ENCODE data around the gene SPINK13.
A peak's percentile ranks its signal among the peaks of the same experiment; 100 is the strongest.
"Not testable (repeated sequence)": the region's sequence is repeated elsewhere in the genome, so short reads cannot be mapped to it uniquely, and the experiment has no call there.

SPINK13 gene, protein sequence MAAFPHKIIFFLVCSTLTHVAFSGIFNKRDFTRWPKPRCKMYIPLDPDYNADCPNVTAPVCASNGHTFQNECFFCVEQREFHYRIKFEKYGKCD

DNA sequence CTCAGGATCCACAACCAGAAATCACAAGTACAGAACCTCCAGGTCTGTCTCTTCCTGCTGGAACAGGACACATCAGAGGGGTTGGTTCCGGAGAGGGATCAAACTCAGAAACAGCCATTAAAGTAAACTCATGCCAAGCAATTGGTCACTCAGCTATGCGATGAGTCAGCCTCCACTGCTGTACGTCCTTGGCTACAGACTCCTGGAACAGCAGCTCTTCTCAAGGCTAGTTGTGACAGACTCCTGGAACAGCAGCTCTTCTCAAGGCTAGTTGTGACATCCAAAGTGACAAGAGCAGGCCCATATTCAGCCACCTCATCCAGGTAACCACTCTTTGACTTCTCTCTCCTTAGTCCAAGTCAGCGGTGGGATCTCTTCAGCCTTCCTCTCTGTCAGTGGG, at the start of gene SPINK13:
TSS of gene SPINK13 (plus strand) at position 229 of the 400 bp plus-strand sequence. CDS start 1,279 bp downstream, outside the sequence.
- DNase-seq, result no peak

DNA sequence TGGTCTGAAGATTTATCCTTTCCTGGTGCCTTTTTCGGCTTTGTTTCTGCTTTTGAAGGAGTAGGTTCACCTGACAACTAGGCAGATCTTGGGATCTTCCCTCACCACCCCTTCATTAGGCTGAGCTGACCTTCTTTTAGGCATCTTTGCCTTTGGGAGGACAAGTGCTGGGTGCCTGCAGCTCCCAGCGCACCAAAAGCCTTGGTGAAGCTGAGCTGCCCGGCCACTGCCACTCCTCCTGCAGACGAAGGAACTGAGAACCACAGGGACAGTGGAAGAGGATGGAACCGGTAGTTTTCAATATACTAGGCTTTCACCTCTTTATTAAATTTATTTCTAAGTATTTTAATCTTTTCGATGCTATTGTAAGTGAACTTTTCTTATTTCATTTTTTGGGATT, 47.1 kb upstream of the SPINK13 start:
- no peak for DNase-seq

DNA sequence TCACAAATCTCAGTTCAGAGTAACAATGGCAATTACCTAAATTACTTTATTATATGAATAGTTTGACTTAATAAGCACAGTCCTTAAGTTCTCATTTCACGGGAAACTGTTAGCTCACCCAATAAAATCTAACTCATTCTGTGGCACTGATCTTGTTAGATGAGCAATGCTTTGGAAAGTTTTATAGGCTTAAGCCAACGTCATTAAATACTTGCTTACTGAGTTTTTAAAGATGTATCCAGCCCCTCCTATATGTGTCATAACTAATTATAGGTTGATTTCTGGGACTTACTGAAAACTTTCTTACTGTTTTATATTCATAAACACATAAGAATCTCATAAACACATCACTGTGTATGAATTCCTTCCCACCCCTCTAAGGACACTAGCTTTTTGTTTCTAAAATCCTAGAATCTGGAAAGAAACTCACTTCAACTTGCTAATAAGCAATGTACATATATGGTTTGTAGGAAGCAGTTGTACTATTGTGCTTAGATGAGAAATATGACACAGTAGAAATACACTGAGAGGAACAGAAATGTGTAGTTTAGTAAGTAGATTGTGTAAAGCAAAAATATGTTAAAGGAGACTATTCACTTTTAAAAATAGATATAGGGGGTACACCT, 44.4 kb upstream of the SPINK13 start:
- no peak for DNase-seq

DNA sequence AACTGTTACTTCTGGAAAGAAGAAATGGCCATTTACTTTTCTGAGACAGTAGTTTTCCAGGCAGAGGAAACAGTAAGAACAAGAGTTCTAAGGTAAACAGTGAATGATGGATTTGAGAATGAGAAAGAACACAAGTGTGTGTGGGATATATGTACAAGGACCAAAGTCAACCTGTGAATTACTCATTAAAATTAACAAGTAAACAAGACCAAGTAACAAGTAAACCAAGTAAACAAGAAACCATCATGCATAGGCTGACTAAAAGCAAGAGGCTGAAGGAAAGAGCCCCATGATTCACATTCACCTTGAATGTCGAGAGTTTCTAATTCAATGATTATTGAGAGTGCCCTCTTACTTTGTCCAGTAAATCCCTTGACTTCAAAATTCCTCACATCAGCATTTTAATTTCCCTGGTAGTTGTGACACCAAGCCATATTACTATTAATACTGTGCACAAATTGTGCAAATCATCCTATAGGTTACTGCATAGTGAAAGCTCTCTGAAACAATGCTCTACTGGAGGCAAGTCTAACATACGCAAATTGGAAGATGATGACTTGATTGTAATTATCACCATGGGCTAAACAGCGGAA, 40.1 kb upstream of the SPINK13 start:
- no peak for DNase-seq

DNA sequence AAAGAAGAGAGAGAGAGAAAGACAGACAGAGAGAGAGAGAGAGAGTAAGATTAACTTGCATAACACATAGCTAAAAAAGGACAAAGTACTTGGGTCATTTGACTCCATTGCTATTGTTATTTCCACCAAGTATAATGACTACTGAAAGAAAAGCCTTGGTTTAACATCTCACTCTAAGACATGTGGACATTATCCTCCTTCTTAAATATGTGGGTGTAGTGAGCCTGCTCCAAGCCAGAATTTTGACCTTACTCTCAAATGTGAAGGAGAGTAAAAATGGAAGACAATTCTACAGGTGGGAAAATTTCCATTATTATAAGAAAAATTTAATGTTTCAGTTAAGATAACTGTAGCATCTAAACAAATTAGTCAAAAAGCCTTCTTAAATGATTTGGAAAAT, 38.8 kb upstream of the SPINK13 start:
- DNase-seq, result no peak

DNA sequence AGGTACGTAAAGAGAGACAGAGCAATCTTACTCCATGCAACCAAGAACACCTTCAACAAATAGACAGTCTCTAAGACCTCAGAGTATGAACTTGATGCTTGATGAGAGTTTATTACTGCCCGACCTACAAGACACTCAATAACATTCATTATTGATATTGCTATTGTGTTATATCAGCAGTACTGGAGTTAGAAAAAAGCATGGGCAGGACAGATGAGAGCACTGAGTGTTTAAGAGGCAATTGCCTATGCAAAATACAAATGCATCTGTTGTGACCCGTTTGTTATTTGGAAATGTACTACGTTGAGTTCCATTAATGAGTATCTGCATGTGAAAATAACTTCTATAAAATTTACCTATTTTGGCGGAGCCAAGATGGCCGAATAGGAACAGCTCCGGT, 38.4 kb upstream of the SPINK13 start:
- no peak for DNase-seq

DNA sequence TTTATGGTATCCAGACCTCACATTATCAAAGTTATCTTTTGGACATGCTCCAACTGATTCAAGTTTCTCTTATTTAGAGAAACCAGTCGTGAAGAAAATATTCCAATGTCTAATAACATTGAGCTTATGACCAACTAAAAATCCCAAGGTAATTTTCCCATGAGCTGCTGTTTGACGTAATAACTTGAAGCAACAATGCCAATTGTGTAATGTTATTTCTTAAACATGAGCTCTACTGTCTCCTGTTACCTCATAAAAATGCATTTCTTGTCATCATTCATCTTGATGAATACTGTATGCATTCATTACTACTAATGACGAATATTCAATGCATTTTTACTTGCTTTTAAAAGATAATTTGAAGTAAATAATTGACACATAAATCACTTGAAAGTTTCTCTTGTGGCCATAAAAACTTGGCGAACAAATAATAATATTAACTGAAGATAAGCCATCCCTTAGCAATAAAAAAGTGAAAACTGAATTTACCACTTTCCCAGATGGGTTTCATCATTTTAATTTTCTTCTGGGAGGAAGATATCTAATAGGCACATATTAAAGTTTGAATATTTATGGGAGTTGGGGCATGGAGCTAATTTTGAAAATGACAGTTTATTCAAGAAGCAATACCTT, 30.7 kb upstream of the SPINK13 start:
- DNase-seq, result no peak

DNA sequence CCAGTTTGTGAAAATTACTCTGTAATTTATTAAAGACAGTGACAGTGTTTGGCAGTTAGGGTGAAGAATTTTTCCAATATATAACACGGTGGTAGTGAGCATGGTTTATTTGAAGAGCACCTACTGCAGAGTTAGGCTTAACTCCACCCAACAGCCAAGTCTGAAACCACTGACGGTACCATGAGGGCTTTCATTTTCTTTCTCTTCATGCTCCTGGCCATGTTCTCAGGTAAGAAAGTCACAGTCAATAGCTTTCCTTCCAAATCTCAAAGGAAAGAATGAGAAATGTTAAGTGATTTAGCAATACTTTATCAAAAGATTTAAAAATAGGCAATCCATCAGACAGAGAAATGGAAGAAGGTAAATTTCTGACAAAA, 30.2 kb upstream of the SPINK13 start, which contains the start of gene MARCOL:
TSS of gene MARCOL (plus strand) at position 108 of the 377 bp plus-strand sequence. CDS start at position 181, 73 bp downstream.
- no peak for DNase-seq

DNA sequence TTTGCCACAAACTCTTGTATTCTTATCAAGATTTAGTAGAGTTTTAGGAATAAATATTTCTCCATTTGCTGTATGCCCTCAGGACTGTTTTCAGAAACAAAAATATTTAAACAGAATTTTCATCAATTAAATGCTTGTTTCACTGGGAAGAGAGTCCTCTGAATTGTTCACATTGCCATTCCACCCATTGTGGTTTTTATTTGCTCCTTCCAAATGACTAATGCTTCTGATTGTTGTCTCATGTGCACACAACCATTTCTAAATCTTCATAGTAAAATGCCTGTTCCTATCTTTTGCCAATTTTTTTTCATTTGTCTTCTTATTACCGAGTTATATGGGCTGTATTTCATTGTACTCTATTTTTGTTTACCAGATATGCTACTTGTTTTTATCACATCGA, 19.7 kb upstream of the SPINK13 start:
- no peak for DNase-seq

DNA sequence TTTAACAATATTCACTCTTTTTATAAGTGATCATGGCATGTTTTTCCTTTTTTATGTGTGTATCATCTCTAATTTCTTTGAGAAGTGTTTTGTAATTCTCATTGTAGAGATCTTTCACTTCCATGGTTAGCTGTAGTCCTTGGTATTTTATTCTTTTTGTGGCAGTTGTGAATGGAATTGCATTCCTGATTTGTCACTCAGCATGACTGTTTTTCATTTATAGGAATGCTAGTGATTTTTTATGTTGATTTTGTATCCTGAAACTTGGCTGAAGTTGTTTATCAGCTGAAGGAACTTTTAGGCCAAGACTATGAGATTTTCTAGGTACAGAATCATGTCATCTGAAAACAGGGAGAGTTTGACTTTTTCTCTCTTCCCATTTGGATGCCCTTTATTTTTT, 13.1 kb upstream of the SPINK13 start:
- DNase-seq, result no peak

DNA sequence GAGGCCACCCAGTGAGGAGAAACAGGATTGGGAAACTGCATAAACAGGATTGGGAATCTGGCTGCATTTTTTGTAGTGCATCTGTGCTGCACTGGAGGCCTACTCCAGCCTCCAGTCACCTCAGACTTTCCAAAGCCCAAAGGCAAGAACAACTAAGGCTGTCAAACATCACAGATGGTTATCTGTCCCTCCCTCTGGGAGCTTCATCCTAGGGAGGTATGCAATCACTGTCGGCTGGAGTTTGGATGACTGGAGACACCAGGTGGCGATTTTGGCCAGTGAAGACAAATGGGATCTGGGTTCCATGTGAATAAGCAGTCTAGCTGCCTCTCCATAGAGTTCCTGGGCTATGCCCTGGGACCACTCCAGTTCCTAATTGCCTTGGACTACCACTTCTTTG, 9.3 kb upstream of the SPINK13 start:
- no peak for DNase-seq

DNA sequence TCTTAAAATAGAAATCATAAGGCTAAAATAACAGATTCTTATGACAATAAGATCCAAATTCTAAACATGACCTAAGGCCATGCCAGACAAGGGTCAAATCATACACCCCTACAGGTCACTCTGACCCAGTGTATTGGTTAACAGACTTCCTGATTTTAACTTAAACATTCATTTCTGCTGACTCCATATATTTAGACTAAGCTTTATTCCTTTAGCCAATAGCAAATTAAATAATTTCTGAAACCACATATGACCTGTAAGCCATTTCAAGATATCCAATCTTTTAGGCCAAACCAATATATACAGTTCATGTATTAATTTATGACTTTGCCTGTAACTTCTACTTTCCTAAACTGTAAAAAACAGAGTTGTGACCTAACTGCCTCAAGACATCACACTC, 7.4 kb upstream of the SPINK13 start:
- DNase-seq, result no peak

DNA sequence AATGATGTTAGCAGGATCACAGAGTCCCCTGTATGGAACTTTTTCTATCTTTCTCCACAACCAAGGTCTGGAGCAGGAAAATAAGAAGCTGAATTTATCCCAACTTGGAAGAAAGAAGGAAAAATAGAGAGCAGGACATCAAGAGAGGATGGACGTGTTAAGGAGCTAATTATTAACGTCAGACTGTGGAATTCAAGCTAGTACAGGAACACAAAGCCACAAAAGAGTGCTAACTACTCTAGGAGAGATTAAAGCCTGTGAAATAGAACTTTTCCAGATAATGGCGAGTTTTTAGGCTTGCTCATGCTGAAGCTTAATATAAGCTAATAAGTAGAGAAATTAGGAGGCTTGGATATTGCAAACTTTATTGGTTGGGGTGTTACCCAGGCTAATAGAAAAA, 632 bp upstream of the SPINK13 start:
- no peak for DNase-seq

DNA sequence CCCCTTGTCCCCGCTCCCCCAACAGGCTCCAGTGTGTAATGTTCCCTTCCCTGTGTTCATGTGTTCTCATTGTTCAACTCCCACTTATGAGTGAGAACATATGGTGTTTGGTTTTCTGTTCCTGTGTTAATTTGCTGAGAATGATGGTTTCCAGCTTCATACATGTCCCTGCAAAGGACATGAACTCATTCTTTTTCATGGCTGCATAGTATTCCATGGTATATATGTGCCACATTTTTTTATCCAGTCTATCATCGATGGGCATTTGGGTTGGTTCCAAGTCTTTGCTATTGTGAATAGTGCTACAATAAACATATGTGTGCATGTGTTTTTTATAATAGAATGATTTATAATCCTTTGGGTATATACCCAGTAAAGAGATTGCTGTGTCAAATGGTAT, 6.5 kb downstream of the SPINK13 start:
- DNase-seq, result not testable (repeated sequence)

DNA sequence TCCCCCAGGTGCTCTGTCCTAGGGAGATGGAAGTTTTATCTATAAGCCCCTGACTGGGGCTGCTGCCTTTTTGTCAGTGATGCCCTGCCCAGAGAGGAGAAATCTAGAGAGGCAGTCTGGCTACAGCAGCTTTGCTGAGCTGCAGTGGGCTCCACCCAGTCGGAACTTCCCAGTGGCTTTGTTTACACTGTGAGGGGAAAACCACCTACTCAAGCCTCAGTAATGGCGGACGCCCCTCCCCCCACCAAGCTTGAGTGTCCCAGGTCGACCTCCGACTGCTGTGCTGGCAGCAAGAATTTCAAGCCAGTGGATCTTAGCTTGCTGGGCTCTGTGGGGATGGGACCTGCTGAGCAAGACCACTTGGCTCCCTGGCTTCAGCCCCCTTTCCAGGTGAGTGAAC, 12.3 kb downstream of the SPINK13 start:
- DNase-seq, result peak; percentile 63

DNA sequence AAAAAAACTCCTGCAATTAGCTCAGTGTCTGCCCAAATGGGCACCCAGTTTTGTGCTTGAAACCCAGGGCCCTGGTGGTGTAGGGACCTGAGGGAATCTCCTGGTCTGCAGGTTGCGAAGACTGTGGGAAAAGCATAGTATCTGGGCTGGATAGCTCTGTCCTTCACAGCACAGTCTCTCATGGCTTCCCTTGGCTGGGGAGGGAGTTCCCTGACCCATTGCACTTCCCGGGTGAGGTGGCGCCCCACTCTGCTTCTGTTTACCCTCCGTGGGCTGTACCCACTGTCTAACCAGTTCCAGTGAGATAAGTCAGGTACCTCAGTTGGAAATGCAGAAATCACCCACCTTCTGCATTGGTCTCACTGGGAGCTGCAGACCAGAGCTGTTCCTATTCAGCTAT, 12.7 kb downstream of the SPINK13 start:
- not testable (repeated sequence) for DNase-seq

DNA sequence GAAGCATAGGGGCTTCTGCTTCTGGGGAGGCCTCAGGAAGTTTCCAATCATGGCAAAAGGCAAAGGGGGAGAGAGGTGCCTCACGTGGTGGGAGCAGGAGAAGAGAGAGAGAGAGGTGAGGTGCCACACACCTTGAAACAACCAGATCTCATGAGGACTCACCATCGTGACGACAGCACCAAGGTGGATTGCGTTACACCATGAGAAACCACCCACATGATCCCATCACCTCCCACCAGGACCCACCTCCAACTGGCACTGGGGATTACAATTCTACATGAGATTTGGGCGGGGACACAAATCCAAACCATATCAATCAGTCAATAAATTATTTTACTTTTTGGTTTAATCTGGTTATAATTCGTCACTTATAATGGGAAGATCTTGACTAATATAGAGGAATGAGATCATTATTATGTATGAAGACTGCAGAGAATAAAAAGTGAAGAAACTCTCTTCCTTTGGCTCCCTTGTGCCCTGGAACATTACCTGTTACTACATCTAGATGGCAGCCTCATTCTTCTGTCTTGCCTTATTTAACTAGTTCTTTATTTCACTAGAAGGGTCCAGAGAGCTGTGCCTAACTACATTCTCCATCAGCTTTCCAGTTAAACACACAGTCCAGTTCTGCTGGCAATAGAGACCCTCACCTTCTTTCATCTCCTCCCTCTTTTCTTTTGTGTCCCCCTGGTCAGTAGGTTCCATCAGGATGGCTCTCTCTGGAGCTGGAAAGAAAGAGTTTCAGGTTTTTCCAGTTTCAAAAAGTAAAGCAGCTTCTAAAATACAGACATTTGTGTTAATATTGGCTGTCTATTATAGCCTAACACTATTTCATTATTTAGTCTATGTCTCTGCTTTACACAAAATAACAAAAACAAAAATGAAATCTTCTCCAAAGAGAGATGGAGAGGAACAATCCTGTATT, 21.9 kb downstream of the SPINK13 start:
- peak; percentile 58 for DNase-seq

DNA sequence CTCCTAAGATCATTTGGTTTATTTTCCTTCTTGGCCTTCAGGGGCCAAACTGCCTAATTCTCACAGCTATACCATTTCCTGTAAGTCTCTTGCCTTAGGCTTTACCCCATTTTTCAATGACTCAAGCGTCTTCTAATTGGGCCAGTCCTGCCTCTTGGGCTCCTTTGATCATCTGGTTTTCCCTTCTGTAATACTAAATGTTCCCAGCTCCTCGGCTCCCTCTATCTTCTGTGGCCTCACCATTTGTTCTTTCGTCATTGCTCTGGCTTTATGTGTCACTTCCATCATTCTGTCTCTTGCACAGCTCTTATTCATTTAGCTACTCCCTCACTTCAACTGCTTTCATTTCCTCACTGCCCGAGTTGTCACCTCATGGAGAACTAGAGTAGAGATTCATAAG, 29.1 kb downstream of the SPINK13 start:
- DNase-seq, result no peak

DNA sequence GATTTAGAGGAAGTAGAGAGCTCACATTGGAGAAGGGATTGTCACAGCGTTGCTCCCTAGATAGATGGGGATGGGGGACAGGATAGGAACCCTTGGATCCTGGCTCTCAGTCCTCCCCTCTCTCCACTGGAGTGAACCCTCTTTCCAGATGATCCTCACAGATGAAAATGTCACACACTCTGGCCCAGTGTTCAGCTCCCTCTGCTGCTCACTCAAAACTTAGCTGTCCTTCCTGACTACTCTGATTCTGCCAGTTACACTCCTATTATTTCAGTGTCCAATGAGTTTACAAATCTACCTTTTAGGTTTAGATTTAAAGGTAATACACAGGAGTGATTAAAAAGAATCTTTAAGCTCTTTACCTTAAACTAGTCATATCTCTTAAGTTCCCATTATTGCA, 37.9 kb downstream of the SPINK13 start:
- DNase-seq, result no peak

DNA sequence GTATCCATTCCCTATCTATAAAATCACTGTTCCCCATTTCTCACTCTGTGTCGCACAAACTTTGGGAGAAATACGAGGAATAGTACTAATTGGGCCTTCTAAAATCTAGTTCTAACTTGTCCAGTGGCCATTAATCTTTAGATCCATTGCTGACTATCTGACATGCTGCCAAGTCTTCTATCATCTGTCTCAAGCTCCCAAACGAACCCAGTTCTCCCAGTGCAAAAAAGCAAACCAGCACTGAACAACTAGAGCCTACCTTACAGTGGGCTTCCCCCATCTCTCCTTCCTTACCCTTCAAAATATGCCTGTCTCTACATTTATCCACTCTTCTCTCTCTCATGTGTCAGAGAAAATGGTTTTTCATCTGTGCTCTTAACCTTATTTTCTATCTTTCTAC, 40.4 kb downstream of the SPINK13 start:
- no peak for DNase-seq

DNA sequence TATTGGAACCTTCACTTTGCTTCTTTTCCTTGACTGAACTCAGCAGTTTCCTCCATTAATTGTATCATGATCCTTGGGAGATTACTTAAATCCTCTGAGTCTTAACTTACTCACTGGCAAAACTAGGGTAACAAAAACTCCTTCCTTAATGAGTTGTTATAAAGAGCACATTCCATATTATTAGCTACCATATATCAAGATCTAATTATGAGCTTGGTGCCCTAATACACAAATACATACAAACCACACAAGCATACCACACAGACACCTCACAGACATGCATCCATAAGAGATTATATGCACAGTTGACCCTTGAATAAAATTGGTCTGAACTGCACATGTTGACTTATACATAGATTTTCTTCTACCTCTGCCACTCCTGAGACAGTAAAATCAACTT, 41.2 kb downstream of the SPINK13 start:
- no peak for DNase-seq

DNA sequence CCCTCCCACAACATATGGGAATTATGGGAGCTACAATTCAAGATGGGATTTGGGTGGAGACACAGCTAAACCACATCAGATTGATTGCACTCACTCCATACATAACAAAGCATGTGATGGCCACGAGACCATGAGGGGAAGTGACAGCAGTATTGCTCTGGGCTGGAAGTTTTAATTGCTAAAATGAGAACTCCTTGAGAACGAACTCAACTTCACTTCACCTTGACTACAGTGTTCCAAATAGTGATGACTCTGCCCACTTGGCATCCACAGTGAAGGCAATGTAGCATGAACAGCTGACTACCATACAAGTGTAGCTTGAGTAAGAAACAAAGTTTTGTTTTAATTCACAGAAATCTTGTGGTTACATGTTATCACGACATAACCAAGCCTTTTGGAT, 42.9 kb downstream of the SPINK13 start:
- no peak for DNase-seq

DNA sequence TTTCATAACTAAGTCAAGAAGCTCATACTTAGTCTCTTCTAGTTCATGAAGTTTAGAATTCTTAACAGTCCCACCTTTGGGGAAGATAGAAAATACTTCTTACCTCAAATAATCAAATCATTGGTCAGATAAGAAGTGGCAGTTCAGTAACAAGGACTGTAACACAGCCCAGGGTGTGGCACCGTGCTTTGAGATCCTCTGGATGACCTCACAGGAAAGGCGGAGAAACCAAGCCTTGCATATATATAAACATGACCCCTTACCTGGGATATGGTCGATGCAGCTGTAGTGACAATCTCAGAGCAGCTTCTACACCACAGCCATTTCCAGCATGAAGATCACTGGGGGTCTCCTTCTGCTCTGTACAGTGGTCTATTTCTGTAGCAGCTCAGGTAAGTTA, 43.6 kb downstream of the SPINK13 start, which contains the start of gene SPINK7:
TSS of gene SPINK7 (plus strand) at position 271 of the 400 bp plus-strand sequence. CDS start at position 332, 61 bp downstream.
- no peak for DNase-seq
